ENCODE results near the gene RERG.

RERG gene

GRCh38 chr12:15171012-15171655 lies 50.1 kb downstream of the RERG start:
- Histone ChIP-seq H3K36me3 (replicated peaks; ENCODE audit: insufficient read depth, low read length) (no peaks in the 10 kb centered on the region), H3K4me2 (ENCODE audit: low read depth, low read length) (no peak overlapping the region), H3K79me2 (ENCODE audit: low read length) (no peaks in the 10 kb centered on the region), H4K20me1 (ENCODE audit: insufficient read depth, low read length) (no peaks in the 10 kb centered on the region), H3K9me3 (replicated peaks; ENCODE audit: insufficient read depth, low read length) (no peaks in the 10 kb centered on the region), H3K27me3 (replicated peaks; ENCODE audit: insufficient read depth, low read length) (no peaks in the 10 kb centered on the region), H3F3A (ENCODE audit: insufficient read depth, low read length) (no peaks in the 10 kb centered on the region), H3K4me3 (ENCODE audit: low read length) (no peak overlapping the region), H2AFZ (ENCODE audit: low read length) (no peak overlapping the region), H3K4me1 (ENCODE audit: low read length) (no peaks in the 10 kb centered on the region), H3K9ac (ENCODE audit: low read length) (no peak overlapping the region), H3K27ac (ENCODE audit: low read length) (no peak overlapping the region), H3K9me2 (replicated peaks; ENCODE audit: insufficient read depth, low read length) (no peaks in the 10 kb centered on the region)
- DNase-seq = no peak
- no peak for TF ChIP-seq CTCF (IDR thresholded peaks at IDR 0.05; ENCODE audit: low read length)
- TF ChIP-seq EZH2phosphoT487 (IDR thresholded peaks at IDR 0.05; ENCODE audit: low read length) = no peak
- TF ChIP-seq EZH2 (optimal IDR thresholded peaks at IDR 0.05; ENCODE audit: low read depth, low read length) = no peak

GRCh38 chr12:15168026-15168678 lies 53.1 kb downstream of the RERG start:
- Histone ChIP-seq H3K27me3 (replicated peaks; ENCODE audit: insufficient read depth, low read length) (no peaks in the 10 kb centered on the region), H3K4me2 (ENCODE audit: low read depth, low read length) (no peak overlapping the region), H3F3A (ENCODE audit: insufficient read depth, low read length) (no peaks in the 10 kb centered on the region), H4K20me1 (ENCODE audit: insufficient read depth, low read length) (no peaks in the 10 kb centered on the region), H3K9me3 (replicated peaks; ENCODE audit: insufficient read depth, low read length) (no peaks in the 10 kb centered on the region), H3K9ac (ENCODE audit: low read length) (no peak overlapping the region), H3K4me1 (ENCODE audit: low read length) (no peaks in the 10 kb centered on the region), H3K4me3 (ENCODE audit: low read length) (no peak overlapping the region), H3K79me2 (ENCODE audit: low read length) (no peaks in the 10 kb centered on the region), H3K36me3 (replicated peaks; ENCODE audit: insufficient read depth, low read length) (no peaks in the 10 kb centered on the region), H3K9me2 (replicated peaks; ENCODE audit: insufficient read depth, low read length) (no peaks in the 10 kb centered on the region), H3K27ac (ENCODE audit: low read length) (no peak overlapping the region), H2AFZ (ENCODE audit: low read length) (no peak overlapping the region)
- TF ChIP-seq EZH2phosphoT487 (IDR thresholded peaks at IDR 0.05; ENCODE audit: low read length) (no peak), EZH2 (optimal IDR thresholded peaks at IDR 0.05; ENCODE audit: low read depth, low read length) (no peak), CTCF (IDR thresholded peaks at IDR 0.05; ENCODE audit: low read length) (no peak)
- DNase-seq = no peak

- Histone ChIP-seq H2AFZ (ENCODE audit: low read length) (no peak overlapping the region), H3K27me3 (replicated peaks; ENCODE audit: insufficient read depth, low read length) (no peaks in the 10 kb centered on the region), H3K9me2 (replicated peaks; ENCODE audit: insufficient read depth, low read length) (no peaks in the 10 kb centered on the region), H4K20me1 (ENCODE audit: insufficient read depth, low read length) (no peaks in the 10 kb centered on the region), H3F3A (ENCODE audit: insufficient read depth, low read length) (no peaks in the 10 kb centered on the region), H3K9ac (ENCODE audit: low read length) (no peak overlapping the region), H3K9me3 (replicated peaks; ENCODE audit: insufficient read depth, low read length) (no peaks in the 10 kb centered on the region), H3K4me3 (ENCODE audit: low read length) (no peak overlapping the region), H3K27ac (ENCODE audit: low read length) (no peak overlapping the region), H3K36me3 (replicated peaks; ENCODE audit: insufficient read depth, low read length) (no peaks in the 10 kb centered on the region), H3K79me2 (ENCODE audit: low read length) (no peaks in the 10 kb centered on the region), H3K4me2 (ENCODE audit: low read depth, low read length) (no peak overlapping the region), H3K4me1 (ENCODE audit: low read length) (no peaks in the 10 kb centered on the region)
- TF ChIP-seq EZH2phosphoT487 (IDR thresholded peaks at IDR 0.05; ENCODE audit: low read length) (no peak), EZH2 (optimal IDR thresholded peaks at IDR 0.05; ENCODE audit: low read depth, low read length) (no peak), CTCF (IDR thresholded peaks at IDR 0.05; ENCODE audit: low read length) (no peak)
- DNase-seq = no peak
These were observed 56.1 kb downstream of the RERG start for GRCh38 chr12:15165012-15165659.
